Neuronal stem cell (in vitro differentiated cells): ENCODE results near the gene KPNB1.

Source experiments
- DNase-seq: peaks from one replicate; pipeline ENCODE4 v3.0.0-alpha.2; 2013; ENCODE audit warnings: low spot score
- H2AFZ ChIP-seq: one replicate; pipeline ENCODE4 v1.6.1; 2013; ENCODE audit warnings: mild to moderate bottlenecking, low read length, inconsistent platforms
- H2AK5ac ChIP-seq: 2 replicates; pipeline ENCODE4 v1.6.1; 2013; ENCODE audit warnings: low read depth, mild to moderate bottlenecking, inconsistent platforms, low read length, moderate library complexity, mixed read lengths
- H2BK120ac ChIP-seq: 2 replicates; pipeline ENCODE4 v1.6.1; 2013; ENCODE audit warnings: low read depth, mild to moderate bottlenecking, inconsistent platforms, low read length, moderate library complexity, mixed read lengths
- H2BK12ac ChIP-seq: one replicate; pipeline ENCODE4 v1.6.1; 2013; ENCODE audit warnings: low read length, inconsistent platforms
- H2BK15ac ChIP-seq: 2 replicates; pipeline ENCODE4 v1.6.1; 2013; ENCODE audit warnings: mild to moderate bottlenecking, low read length, inconsistent platforms, mixed read lengths
- H2BK5ac ChIP-seq: one replicate; pipeline ENCODE4 v1.6.1; 2013; ENCODE audit warnings: inconsistent platforms, mild to moderate bottlenecking, low read length, moderate library complexity
- H3K14ac ChIP-seq: one replicate; pipeline ENCODE4 v1.6.1; 2013; ENCODE audit warnings: low read length, inconsistent platforms
- H3K18ac ChIP-seq: 2 replicates; pipeline ENCODE4 v1.6.1; 2013; ENCODE audit warnings: low read length, inconsistent platforms
- H3K23ac ChIP-seq: 2 replicates; pipeline ENCODE4 v1.6.1; 2013; ENCODE audit warnings: low read depth, mild to moderate bottlenecking, mixed read lengths, low read length, inconsistent platforms; ENCODE audit not compliant: poor library complexity
- H3K27ac ChIP-seq: replicated peaks from 3 replicates; pipeline ENCODE4 v1.5.1; 2013; ENCODE audit warnings: low read length, inconsistent platforms
- H3K27me3 ChIP-seq, 3 experiments: 2 replicates each; pipeline ENCODE4 v1.6.1; 2013; ENCODE audit warnings: low read length in 3 of 3, mild to moderate bottlenecking in 2 of 3, inconsistent platforms in 1 of 3, low read depth in 1 of 3, mixed read lengths in 1 of 3, moderate library complexity in 1 of 3; ENCODE audit not compliant: control insufficient read depth in 3 of 3, insufficient read depth in 3 of 3
- H3K36me3 ChIP-seq, 2 donors: replicated peaks in 1 of 2; 2 replicates each; pipeline ENCODE4 v1.6.1; 2013; ENCODE audit warnings: low read length in 2 of 2; ENCODE audit not compliant: control insufficient read depth in 2 of 2, insufficient read depth in 2 of 2
- H3K4ac ChIP-seq: 2 replicates; pipeline ENCODE4 v1.6.1; 2013; ENCODE audit warnings: inconsistent platforms, mild to moderate bottlenecking, low read length, moderate library complexity
- H3K4me1 ChIP-seq, 2 donors: 1 replicate in 1 of 2; 2 replicates in 1 of 2; pipeline ENCODE4 v1.6.1; 2013; ENCODE audit warnings: low read length in 2 of 2, low read depth in 1 of 2; ENCODE audit not compliant: control insufficient read depth in 2 of 2, insufficient read depth in 1 of 2
- H3K4me2 ChIP-seq: one replicate; pipeline ENCODE4 v1.6.1; 2013; ENCODE audit warnings: mild to moderate bottlenecking, low read length, inconsistent platforms; ENCODE audit not compliant: insufficient read depth, poor library complexity, severe bottlenecking
- H3K4me3 ChIP-seq, 2 donors: 2 replicates each; pipeline ENCODE4 v1.5.1; 2013; ENCODE audit warnings: low read length in 2 of 2, mild to moderate bottlenecking in 2 of 2, inconsistent platforms in 1 of 2, moderate library complexity in 1 of 2
- H3K79me1 ChIP-seq: one replicate; pipeline ENCODE4 v1.6.1; 2013; ENCODE audit warnings: low read depth, mild to moderate bottlenecking, inconsistent platforms, low read length, moderate library complexity
- H3K9ac ChIP-seq: one replicate; pipeline ENCODE4 v1.6.1; 2013; ENCODE audit warnings: mild to moderate bottlenecking, low read depth, low read length, inconsistent platforms; ENCODE audit not compliant: poor library complexity
- H3K9me3 ChIP-seq, 2 donors: replicated peaks in 1 of 2; 2 replicates each; pipeline versions ENCODE3 to v1.6.1; 2013; ENCODE audit warnings: low read length in 2 of 2, mild to moderate bottlenecking in 2 of 2, inconsistent platforms in 1 of 2, low read depth in 1 of 2, mixed read lengths in 1 of 2, moderate library complexity in 1 of 2; ENCODE audit not compliant: control insufficient read depth in 2 of 2, insufficient read depth in 1 of 2
- H4K8ac ChIP-seq: one replicate; pipeline ENCODE4 v1.6.1; 2013; ENCODE audit warnings: low read depth, mild to moderate bottlenecking, inconsistent platforms, low read length, moderate library complexity
- H4K91ac ChIP-seq: one replicate; pipeline ENCODE4 v1.6.1; 2013; ENCODE audit warnings: low read length, low read depth, mild to moderate bottlenecking, inconsistent platforms; ENCODE audit not compliant: poor library complexity
- WGBS, 2 donors: extraction: QIAGEN DNeasy Blood & Tissue Kit; methylation state at CpG; one replicate each; pipeline ENCODE4 v1.1.7; 2013; ENCODE audit warnings: missing lambda C conversion rate in 2 of 2, mixed read lengths in 1 of 2; ENCODE audit not compliant: insufficient read length in 2 of 2, insufficient replicate concordance in 1 of 2; ENCODE audit errors: extremely low coverage in 2 of 2; 5-methylcytosine and 5-hydroxymethylcytosine counted together

The KPNB1 gene

GRCh38 chr17:47684025-47684424 is 34.3 kb downstream of the KPNB1 start:
- Histone ChIP-seq H3K36me3 (peaks cover 34 to 84% of the 10 kb centered on the region in 2 donors), H2BK12ac (no peak overlapping the region), H3K4me1 (peaks cover 0 to 6% of the 10 kb centered on the region in 2 donors), H3K79me1 (no peaks in the 10 kb centered on the region), H3K9me3 (no peaks in the 10 kb centered on the region), H3K4ac (no peak overlapping the region), H3K18ac (no peak overlapping the region), H4K91ac (no peak overlapping the region), H3K27ac (no peak overlapping the region), H2BK15ac (no peak overlapping the region), H2AK5ac (no peak overlapping the region), H2BK5ac (no peak overlapping the region), H2AFZ (no peak overlapping the region), H3K9ac (no peak overlapping the region), H2BK120ac (no peak overlapping the region), H4K8ac (no peak overlapping the region), H3K4me2 (no peak overlapping the region), H3K27me3 (peaks cover 0 to 1% (median 0%) of the 10 kb centered on the region in 3 experiments), H3K4me3 (no peak overlapping the region), H3K23ac (no peak overlapping the region), H3K14ac (no peak overlapping the region)
- DNase-seq, result no peak
- WGBS, 2 donors, result no CpG with 5 or more reads among the region's 4 CpGs

- no peak overlapping the region for H3K4ac ChIP-seq
- H3K27ac ChIP-seq, result no peak overlapping the region
- no peak overlapping the region for H2BK5ac ChIP-seq
- H3K79me1 ChIP-seq, result no peaks in the 10 kb centered on the region
- H2AFZ ChIP-seq, result no peak overlapping the region
- H2BK120ac ChIP-seq, result no peak overlapping the region
- no peak overlapping the region for H2BK15ac ChIP-seq
- no peak overlapping the region for H3K4me3 ChIP-seq
- peaks cover 0 to 6% of the 10 kb centered on the region in 2 donors for H3K4me1 ChIP-seq
- H2AK5ac ChIP-seq, result no peak overlapping the region
- H2BK12ac ChIP-seq, result no peak overlapping the region
- no peaks in the 10 kb centered on the region for H3K9me3 ChIP-seq
- DNase-seq, result no peak
- peaks cover 0 to 1% (median 0%) of the 10 kb centered on the region in 3 experiments for H3K27me3 ChIP-seq
- H3K23ac ChIP-seq, result no peak overlapping the region
- no peak overlapping the region for H4K91ac ChIP-seq
- WGBS, 2 donors, result no CpG with 5 or more reads among the region's 4 CpGs
- H3K4me2 ChIP-seq, result no peak overlapping the region
- no peak overlapping the region for H3K14ac ChIP-seq
- H3K9ac ChIP-seq, result no peak overlapping the region
- peaks cover 31 to 78% of the 10 kb centered on the region in 2 donors for H3K36me3 ChIP-seq
- no peak overlapping the region for H3K18ac ChIP-seq
- no peak overlapping the region for H4K8ac ChIP-seq
These were observed 34.9 kb downstream of the KPNB1 start for GRCh38 chr17:47684535-47685193.

- no CpG with 5 or more reads among the region's 4 CpGs for WGBS, 2 donors
- H2AFZ ChIP-seq, result no peak overlapping the region
- no peak overlapping the region for H3K18ac ChIP-seq
- no peak overlapping the region for H3K4me3 ChIP-seq
- H2AK5ac ChIP-seq, result no peak overlapping the region
- H2BK120ac ChIP-seq, result no peak overlapping the region
- H2BK5ac ChIP-seq, result no peak overlapping the region
- no peak overlapping the region for H2BK15ac ChIP-seq
- no peak overlapping the region for H3K4ac ChIP-seq
- no peaks in the 10 kb centered on the region for H3K9me3 ChIP-seq
- H3K36me3 ChIP-seq, result peaks cover 22 to 68% of the 10 kb centered on the region in 2 donors
- H4K8ac ChIP-seq, result no peak overlapping the region
- no peak overlapping the region for H3K27ac ChIP-seq
- H3K4me1 ChIP-seq, result peaks cover 0 to 9% of the 10 kb centered on the region in 2 donors
- no peak overlapping the region for H3K14ac ChIP-seq
- H3K9ac ChIP-seq, result no peak overlapping the region
- no peak overlapping the region for H3K23ac ChIP-seq
- H3K79me1 ChIP-seq, result no peaks in the 10 kb centered on the region
- no peak overlapping the region for H2BK12ac ChIP-seq
- no peak overlapping the region for H4K91ac ChIP-seq
- DNase-seq, result no peak
- peaks cover 0 to 1% (median 0%) of the 10 kb centered on the region in 3 experiments for H3K27me3 ChIP-seq
- H3K4me2 ChIP-seq, result no peak overlapping the region
These were observed 36.0 kb downstream of the KPNB1 start for GRCh38 chr17:47685556-47686275.

- Histone ChIP-seq H4K8ac (no peak overlapping the region), H3K4me2 (no peak overlapping the region), H2AK5ac (no peak overlapping the region), H3K9ac (no peak overlapping the region), H3K4me1 (peaks cover 0 to 9% of the 10 kb centered on the region in 2 donors), H3K27me3 (peaks cover 0 to 1% (median 0%) of the 10 kb centered on the region in 3 experiments), H2BK120ac (no peak overlapping the region), H4K91ac (no peak overlapping the region), H3K4ac (no peak overlapping the region), H3K79me1 (no peaks in the 10 kb centered on the region), H3K14ac (no peak overlapping the region), H2BK12ac (no peak overlapping the region), H2BK15ac (no peak overlapping the region), H3K18ac (no peak overlapping the region), H3K4me3 (no peak overlapping the region), H3K23ac (no peak overlapping the region), H3K9me3 (no peaks in the 10 kb centered on the region), H3K27ac (no peak overlapping the region), H2BK5ac (no peak overlapping the region), H3K36me3 (peaks cover 18 to 62% of the 10 kb centered on the region in 2 donors), H2AFZ (no peak overlapping the region)
- DNase-seq, result no peak
- WGBS, 2 donors, result no CpG with 5 or more reads among the region's 1 CpG
These were observed 36.5 kb downstream of the KPNB1 start for GRCh38 chr17:47686276-47686635.
